Ascending aorta (tissue), 2 donors: Measurements from ENCODE around the gene NUDT14. TPM values are rescaled to one million over a fixed set of nuclear protein-coding genes. Genes with fewer than 3 reads are reported as not detected.

Experiments
- DNase-seq, 2 donors: peaks; one replicate each; pipeline ENCODE4 v3.0.0-alpha.2; 2019; ENCODE audit warnings: low spot score in 2 of 2
- H3K27ac ChIP-seq, 2 donors: fragments of 200-600 bp; sonication (generic); one replicate each; pipeline ENCODE4 v1.5.1; 2016 to 2017; ENCODE audit warnings: mild to moderate bottlenecking in 1 of 2
- H3K27me3 ChIP-seq: fragments of 200-600 bp; sonication (generic); one replicate; pipeline ENCODE4 v1.5.1; 2017
- H3K36me3 ChIP-seq, 2 donors: fragments of 200-600 bp; sonication (generic); one replicate each; pipeline ENCODE4 v1.5.1; 2016
- H3K4me1 ChIP-seq, 2 donors: fragments of 200-600 bp; sonication (generic); one replicate each; pipeline ENCODE4 v1.5.1; 2016 to 2017; ENCODE audit warnings: mild to moderate bottlenecking in 1 of 2
- H3K4me3 ChIP-seq, 2 donors: fragments of 200-600 bp; sonication (generic); one replicate each; pipeline ENCODE4 v1.5.1; 2016 to 2017; ENCODE audit warnings: mild to moderate bottlenecking in 1 of 2
- H3K9me3 ChIP-seq, 2 donors: fragments of 200-600 bp; sonication (generic); one replicate each; pipeline ENCODE4 v1.5.1; 2016
- intact Hi-C: fragments of 100-400 bp; cut with DNase I; formaldehyde crosslinking; loops from one replicate; pipeline ENCODE4 v1.15.1; 2023
- total RNA-seq: library from RNA; depleted of rRNA; stranded (reverse); fragments of >200 nt; gene quantifications from one replicate; pipeline ENCODE4 v1.1.0, GENCODE V29; 2016
- TF ChIP-seq, protein P1 (sequence below), 3 experiments: fragments of 200-600 bp in 2 of 3; fragments of 450-650 bp in 1 of 3; sonication (generic) in 2 of 3; IDR thresholded peaks; one replicate each; pipeline ENCODE4 v1.5.1; 2016 to 2019; ENCODE audit warnings: antibody characterized with exemption in 3 of 3, mild to moderate bottlenecking in 1 of 3, moderate library complexity in 1 of 3

NUDT14 gene
- total RNA-seq, 1 donor from 2014 or later: 1.5 TPM

DNA sequence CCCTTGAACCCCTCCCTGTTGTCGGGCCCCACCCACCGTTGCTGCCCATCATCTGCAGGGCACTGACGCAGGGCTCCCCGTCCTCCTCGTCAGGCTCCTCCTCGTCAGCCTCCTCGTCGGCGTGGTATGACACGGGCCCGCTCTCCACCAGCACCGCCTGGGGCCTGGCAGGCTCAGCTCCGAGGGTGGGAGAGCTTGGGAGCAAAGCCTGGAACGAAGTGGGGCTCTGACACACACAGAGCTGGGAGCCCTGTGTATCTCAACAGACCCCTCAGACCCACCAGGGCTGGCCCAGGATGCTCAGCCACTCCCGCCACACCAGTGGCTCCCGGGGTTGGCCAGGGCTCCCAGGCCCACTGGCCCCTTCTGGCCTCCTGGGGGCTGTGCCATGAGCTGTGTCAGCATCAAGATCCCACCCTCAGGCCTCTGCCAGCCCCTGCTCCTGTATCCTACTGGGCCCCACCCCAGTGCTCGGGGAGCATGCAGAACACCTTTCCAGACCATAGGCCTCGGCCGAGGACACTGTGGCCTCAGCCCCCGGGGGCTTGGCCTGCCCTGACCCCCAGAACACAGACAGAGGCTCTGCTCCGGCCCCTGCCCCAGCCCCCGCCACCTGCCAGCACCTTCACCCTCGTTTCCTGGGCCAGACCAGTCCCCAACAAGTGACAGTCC is 30.1 kb upstream of the NUDT14 start:
- Histone ChIP-seq H3K27ac (no peak overlapping the region), H3K36me3 (peaks cover 22 to 59% of the 10 kb centered on the region in 2 donors), H3K4me1 (no peaks in the 10 kb centered on the region), H3K9me3 (no peaks in the 10 kb centered on the region), H3K27me3 (no peaks in the 10 kb centered on the region), H3K4me3 (no peak overlapping the region)
- TF ChIP-seq, protein P1, sequence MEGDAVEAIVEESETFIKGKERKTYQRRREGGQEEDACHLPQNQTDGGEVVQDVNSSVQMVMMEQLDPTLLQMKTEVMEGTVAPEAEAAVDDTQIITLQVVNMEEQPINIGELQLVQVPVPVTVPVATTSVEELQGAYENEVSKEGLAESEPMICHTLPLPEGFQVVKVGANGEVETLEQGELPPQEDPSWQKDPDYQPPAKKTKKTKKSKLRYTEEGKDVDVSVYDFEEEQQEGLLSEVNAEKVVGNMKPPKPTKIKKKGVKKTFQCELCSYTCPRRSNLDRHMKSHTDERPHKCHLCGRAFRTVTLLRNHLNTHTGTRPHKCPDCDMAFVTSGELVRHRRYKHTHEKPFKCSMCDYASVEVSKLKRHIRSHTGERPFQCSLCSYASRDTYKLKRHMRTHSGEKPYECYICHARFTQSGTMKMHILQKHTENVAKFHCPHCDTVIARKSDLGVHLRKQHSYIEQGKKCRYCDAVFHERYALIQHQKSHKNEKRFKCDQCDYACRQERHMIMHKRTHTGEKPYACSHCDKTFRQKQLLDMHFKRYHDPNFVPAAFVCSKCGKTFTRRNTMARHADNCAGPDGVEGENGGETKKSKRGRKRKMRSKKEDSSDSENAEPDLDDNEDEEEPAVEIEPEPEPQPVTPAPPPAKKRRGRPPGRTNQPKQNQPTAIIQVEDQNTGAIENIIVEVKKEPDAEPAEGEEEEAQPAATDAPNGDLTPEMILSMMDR (IDR thresholded peaks at IDR 0.05): no peak
- intact Hi-C loops: no loop called here
- DNase-seq: no peak

DNA sequence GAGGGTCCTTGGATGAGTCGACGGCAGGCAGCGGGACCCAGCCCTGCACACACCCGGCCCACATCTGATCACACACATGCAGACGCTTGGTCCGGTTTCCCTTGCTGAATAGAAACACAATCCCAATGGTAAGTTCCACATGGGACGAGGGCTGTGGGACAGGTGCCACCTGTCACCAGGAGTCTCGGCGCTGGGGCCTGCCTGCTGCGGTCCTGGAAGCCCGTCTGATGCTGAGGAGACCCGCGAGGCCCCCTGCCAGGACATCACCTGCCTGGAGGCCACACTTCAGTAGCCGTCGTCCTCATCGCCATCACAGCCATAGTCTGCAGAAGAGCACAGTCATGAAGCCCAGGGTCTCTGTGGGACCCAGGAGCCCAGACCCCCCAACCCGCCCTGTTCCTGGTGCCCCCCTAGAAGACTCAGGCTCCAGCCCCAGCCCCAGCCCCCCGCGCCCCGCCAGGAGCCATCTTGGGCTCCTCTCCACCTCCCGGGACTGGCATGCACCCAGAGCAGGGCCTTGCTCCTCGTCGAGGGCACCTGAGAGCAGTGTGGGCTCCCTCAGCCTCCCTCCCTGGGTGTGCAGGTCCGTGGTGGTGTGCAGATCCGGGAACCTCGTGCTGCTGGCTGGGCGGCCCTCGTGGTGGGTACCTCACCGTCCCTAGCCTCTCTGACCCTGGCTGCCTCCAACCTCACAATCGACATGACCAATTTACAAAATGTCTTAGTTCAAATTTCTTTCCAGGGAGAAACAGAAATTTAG is 29.3 kb upstream of the NUDT14 start:
- H3K27me3 ChIP-seq: no peaks in the 10 kb centered on the region
- peaks cover 3 to 7% of the 10 kb centered on the region in 2 donors for H3K4me1 ChIP-seq
- H3K36me3 ChIP-seq: peaks cover 22 to 58% of the 10 kb centered on the region in 2 donors
- no peaks in the 10 kb centered on the region for H3K9me3 ChIP-seq
- H3K27ac ChIP-seq: no peak overlapping the region
- DNase-seq: no peak
- H3K4me3 ChIP-seq: no peak overlapping the region
- intact Hi-C loops: no loop called here
- TF ChIP-seq, protein P1 (IDR thresholded peaks at IDR 0.05): no peak

DNA sequence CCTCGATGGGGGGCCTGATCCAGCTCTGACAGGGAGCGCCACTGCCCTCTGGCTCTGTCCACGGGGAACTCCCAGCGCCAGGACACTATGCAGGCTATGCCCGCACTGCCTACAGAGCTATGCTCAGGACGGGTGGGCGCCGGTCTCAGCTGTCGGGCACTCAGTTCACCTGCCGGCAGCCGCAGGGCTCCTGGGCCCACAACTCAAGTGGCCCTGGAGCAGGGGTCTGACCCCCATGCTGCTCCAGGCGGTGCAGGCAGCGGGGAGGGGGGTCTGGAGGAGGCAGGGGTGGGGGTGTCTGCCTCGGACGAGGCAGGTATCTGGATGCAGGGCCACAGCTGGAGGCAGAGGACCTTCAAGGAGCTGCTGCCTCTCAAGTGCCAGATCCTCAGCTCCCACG is 28.5 kb upstream of the NUDT14 start:
- Histone ChIP-seq H3K4me1 (peaks cover 4 to 15% of the 10 kb centered on the region in 2 donors), H3K4me3 (no peak overlapping the region), H3K27ac (no peak overlapping the region), H3K9me3 (no peaks in the 10 kb centered on the region), H3K27me3 (no peaks in the 10 kb centered on the region), H3K36me3 (peaks cover 22 to 57% of the 10 kb centered on the region in 2 donors)
- intact Hi-C loops: no loop called here
- DNase-seq: no peak
- TF ChIP-seq, protein P1 (IDR thresholded peaks at IDR 0.05): no peak

DNA sequence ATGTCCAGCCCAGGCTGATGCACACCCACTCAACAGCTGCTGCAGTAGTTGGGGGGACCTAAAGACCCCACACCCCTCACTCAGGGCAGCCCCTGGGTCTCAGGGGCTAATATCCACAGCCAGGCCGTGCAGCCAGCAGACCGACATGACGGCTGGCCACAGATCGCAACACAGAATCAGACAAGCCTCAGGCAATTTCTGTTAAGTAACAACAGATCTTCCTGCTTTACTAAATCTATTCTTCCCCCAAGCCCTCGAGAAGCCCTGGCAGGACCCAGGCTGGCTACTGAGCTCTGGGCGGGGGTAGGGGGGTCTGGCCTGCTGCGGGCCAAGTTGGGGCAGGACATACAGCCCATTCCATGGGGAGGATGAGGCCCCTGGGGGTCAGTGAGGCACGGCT is 28.0 kb upstream of the NUDT14 start:
- no peak overlapping the region for H3K27ac ChIP-seq
- H3K9me3 ChIP-seq: no peaks in the 10 kb centered on the region
- H3K4me1 ChIP-seq: peaks cover 4 to 20% of the 10 kb centered on the region in 2 donors
- no peak overlapping the region for H3K4me3 ChIP-seq
- intact Hi-C loops: no loop called here
- no peak for DNase-seq
- H3K36me3 ChIP-seq: peaks cover 22 to 52% of the 10 kb centered on the region in 2 donors
- TF ChIP-seq, protein P1 (IDR thresholded peaks at IDR 0.05): no peak
- H3K27me3 ChIP-seq: no peaks in the 10 kb centered on the region

DNA sequence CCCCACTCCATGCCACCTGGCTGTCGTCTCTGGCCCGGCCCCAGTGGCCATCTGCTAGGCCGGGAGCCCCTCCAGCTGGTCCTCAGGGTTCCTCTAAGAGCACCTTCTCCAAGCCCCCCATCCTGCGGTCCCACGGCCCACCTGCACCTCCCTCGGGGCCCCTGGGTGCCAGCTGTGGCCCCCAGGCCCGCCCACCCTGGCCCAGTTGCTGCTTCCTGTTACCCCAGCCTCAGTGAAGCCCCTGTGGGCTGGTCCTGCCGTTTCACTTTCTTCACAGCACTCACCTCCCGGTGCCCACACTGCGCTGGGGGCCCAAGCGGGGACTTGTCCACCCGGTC is 27.6 kb upstream of the NUDT14 start:
- peaks cover 4 to 22% of the 10 kb centered on the region in 2 donors for H3K4me1 ChIP-seq
- TF ChIP-seq, protein P1 (IDR thresholded peaks at IDR 0.05): no peak
- no peak overlapping the region for H3K4me3 ChIP-seq
- no peaks in the 10 kb centered on the region for H3K9me3 ChIP-seq
- intact Hi-C loops: no loop called here
- no peaks in the 10 kb centered on the region for H3K27me3 ChIP-seq
- no peak overlapping the region for H3K27ac ChIP-seq
- H3K36me3 ChIP-seq: peaks cover 22 to 48% of the 10 kb centered on the region in 2 donors
- DNase-seq: no peak
